Activated T-cell treated with anti-CD3 and anti-CD28 coated beads, Interleukin-2, amount 50 U/mL, for 24 hours (primary cell): Measurements from ENCODE around the gene TAF6L.
"Not testable (repeated sequence)": the region's sequence is repeated elsewhere in the genome, so short reads cannot be mapped to it uniquely, and the experiment has no call there.

ENCODE experiments used
- DNase-seq: peaks from one replicate; pipeline ENCODE4 v3.0.0-alpha.2; 2020
- H3K27ac Mint-ChIP-seq: 2 replicates; pipeline ENCODE4 v1.8.0; 2020; ENCODE audit warnings: mild to moderate bottlenecking, mixed read lengths
- H3K27me3 Mint-ChIP-seq: 2 replicates; pipeline ENCODE4 v1.8.0; 2020; ENCODE audit warnings: mixed read lengths
- H3K36me3 Mint-ChIP-seq: 2 replicates; pipeline ENCODE4 v1.8.0; 2020; ENCODE audit warnings: low read depth, mixed read lengths
- H3K4me1 Mint-ChIP-seq: 2 replicates; pipeline ENCODE4 v1.8.0; 2020; ENCODE audit warnings: low read depth, mixed read lengths
- H3K4me3 Mint-ChIP-seq: 2 replicates; pipeline ENCODE4 v1.8.0; 2020; ENCODE audit warnings: mild to moderate bottlenecking, moderate library complexity, mixed read lengths
- H3K9me3 Mint-ChIP-seq: 2 replicates; pipeline ENCODE4 v1.8.0; 2020; ENCODE audit warnings: mixed read lengths

TAF6L gene

DNA sequence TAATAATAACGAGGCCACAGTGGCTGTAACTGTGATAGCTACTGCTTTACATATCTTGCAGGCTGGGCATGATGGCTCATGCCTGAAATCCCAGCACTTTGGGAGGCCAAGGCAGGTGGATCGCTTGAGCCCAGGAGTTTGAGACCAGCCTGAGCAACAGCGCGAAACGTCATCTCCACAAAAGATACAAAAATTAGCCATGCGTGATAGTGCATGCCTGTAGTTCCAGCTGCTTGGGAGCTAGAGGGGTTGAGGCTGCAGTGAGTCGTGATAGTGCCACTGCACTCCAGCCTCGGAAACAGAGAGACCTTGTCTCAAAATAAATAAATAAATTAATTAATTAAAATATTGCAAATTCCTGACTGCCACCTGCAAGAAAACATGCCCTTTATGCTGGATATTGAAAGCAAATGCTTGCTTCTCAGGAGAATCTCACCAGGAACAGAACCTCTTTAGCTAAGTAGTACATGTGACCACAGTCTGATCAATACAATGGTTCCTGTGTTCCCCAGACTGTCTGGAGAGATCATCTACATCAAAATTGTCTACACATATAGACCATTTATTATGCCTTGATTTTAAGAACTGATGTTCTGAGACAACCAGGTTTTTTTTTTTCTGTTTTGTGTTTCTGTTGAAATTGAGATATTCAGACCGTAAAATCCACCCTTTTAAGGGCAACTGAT, 23.6 kb upstream of the TAF6L start:
- H3K36me3 Mint-ChIP-seq, result peaks cover 20% of the 10 kb centered on the region
- no peak overlapping the region for H3K4me3 Mint-ChIP-seq
- no peak overlapping the region for H3K27ac Mint-ChIP-seq
- H3K27me3 Mint-ChIP-seq, result no peaks in the 10 kb centered on the region
- H3K4me1 Mint-ChIP-seq, result peaks cover 23% of the 10 kb centered on the region
- H3K9me3 Mint-ChIP-seq, result no peaks in the 10 kb centered on the region
- DNase-seq, result no peak

DNA sequence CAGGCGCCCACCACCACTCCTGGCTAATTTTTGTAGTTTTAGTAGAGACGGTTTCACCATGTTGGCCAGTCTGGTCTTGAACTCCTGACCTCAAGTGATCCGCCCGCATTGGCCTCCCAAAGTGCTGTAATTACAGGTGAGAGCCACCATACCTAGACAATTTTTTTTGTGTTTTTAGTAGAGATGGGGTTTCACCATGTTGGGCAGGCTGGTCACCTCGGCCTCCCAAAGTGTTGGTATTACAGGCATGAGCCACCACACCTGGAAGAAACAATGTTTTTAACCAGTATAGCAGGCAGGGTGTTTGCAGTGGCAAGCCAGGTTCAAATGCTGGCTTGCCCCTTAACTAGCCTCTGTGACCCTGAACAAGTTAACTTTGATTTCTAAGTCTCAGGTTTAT, 21.3 kb upstream of the TAF6L start:
- not testable (repeated sequence) for H3K27me3 Mint-ChIP-seq
- H3K27ac Mint-ChIP-seq, result peak overlapping the region; percentile 70

DNA sequence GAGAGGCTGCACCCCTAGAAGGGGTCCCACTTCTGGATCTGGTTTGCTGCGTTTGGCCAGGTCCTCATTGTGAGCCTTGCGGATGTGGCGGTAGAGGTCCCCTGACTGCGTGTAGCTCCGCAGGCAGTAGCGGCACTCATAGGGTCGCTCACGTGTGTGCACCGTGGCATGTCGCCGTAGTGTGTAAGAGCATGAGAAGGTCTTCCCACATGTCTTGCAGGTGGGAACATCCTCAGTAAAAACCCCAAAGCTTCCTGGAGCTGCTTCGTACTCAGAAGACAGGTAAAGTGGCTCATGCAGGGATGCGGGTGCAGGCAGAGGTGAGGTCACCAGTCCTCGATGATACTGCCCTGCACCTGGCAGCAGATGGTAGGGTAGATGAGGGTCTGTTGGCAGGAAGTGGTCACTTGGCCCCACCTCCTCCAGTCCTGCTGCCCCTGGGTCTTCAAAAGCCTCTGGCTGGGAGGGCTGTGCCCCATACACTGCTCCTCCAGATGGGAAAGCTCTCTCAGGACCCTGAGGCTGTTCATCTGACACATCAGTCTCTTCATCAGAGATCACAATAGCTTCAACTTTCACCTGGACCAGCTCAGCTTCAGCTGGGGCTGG, 18.9 kb upstream of the TAF6L start:
- Mint-ChIP-seq H3K9me3 (no peaks in the 10 kb centered on the region), H3K4me3 (no peak overlapping the region), H3K27ac (peak overlapping the region; percentile 53)

More for the DNA sequence above, 21.3 kb upstream of the TAF6L start:
- H3K9me3 Mint-ChIP-seq, H3K4me3 Mint-ChIP-seq, DNase-seq: not testable (repeated sequence)
- H3K36me3 Mint-ChIP-seq, result peaks cover 30% of the 10 kb centered on the region
- H3K4me1 Mint-ChIP-seq, result peaks cover 37% of the 10 kb centered on the region

DNA sequence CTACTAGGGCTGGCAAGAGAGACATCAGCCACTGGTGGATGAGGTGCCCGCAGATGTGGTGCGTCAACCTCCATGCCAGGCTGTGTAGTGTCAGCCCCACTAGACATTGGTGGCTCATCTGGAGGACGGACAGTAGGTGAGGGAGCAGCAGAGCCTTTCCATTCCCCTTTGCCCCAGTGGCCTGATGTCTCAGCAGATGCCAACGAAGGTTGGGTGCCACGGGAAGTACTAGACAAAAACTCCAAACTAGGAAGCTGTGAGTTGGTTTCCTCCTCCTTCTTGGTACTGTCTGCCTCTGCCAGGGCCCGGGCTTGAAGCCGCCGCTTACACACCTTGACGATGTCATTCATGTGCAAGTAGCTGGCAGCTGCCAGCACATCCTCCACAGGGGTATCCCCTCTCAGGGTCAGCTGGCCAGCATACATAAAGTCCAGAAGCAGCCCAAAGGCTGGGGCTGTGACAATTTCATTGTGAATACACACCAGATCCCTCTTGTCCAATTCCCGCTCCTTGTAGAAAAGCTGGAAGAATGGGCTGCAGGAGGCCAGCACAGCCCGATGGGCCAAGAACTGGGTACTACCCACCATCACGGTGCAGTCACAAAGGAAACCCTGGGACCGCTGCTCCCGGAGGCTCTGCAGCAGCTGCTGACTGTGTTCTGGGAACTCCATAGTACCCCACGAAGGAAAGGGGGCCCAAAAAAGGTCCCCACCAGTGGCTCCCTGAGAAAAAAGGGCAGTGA, 18.0 kb upstream of the TAF6L start:
- Mint-ChIP-seq H3K4me3 (peak overlapping the region; percentile 98), H3K27me3 (no peaks in the 10 kb centered on the region), H3K36me3 (peaks cover 30% of the 10 kb centered on the region), H3K4me1 (peaks cover 36% of the 10 kb centered on the region), H3K9me3 (no peaks in the 10 kb centered on the region), H3K27ac (peak overlapping the region; percentile 100)
- DNase-seq, result no peak

More for the DNA sequence above, 18.9 kb upstream of the TAF6L start:
- Mint-ChIP-seq H3K36me3 (peaks cover 30% of the 10 kb centered on the region), H3K4me1 (peaks cover 37% of the 10 kb centered on the region), H3K27me3 (no peaks in the 10 kb centered on the region)
- DNase-seq, result no peak

DNA sequence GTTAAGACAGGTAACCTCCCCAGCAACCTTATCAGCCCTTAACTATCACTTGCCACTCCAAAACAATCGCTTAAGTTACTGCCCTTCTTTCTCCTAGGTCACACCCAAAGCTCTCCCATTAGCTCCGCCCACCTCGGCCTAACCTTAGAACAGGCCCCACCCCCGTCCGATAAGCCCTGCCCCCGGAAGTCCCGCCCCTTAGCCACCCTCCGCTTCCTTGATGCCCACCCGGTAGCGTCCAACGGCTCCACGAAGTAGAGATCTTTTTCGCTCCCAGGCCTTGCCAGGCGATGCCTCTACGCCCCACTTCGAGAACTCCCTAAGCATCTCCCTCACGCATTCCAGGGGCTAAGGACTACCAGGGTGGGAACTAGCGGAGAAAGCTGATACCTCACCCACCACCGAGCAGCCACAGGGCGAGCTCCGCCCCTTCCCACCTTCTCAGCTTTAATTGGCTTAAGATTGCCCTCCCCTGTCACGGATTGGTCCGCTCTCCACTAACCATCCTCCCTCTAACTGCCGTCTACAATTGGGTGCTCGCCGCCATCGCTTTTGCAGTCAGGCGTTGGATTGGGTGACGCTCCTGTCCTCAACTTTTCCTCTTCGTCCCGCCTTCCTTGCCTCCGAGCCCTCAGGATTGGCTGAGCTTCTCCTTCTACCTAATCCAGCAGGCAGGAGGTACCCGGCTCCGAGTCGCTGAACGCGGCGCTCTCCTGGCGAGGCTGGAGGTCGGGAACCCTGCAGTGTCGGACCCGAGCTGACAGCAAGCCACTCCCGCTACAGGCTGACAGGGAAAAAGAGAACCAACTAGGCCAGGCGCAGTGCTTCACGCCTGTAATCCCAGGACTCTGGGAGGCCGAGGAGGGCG, 17.2 kb upstream of the TAF6L start, which contains the start of gene ZBTB3:
Gene ZBTB3, minus strand, starts transcription at position 425 of the 868 bp plus-strand sequence. CDS start 496 bp downstream, outside the sequence.
- Mint-ChIP-seq H3K9me3 (no peaks in the 10 kb centered on the region), H3K4me3 (peak within 1 kb of the TSS; percentile 98), H3K4me1 (peaks cover 33% of the 10 kb centered on the region), H3K27me3 (no peaks in the 10 kb centered on the region), H3K36me3 (peaks cover 27% of the 10 kb centered on the region), H3K27ac (peak within 1 kb of the TSS; percentile 100)
- peak; percentile 96 for DNase-seq

DNA sequence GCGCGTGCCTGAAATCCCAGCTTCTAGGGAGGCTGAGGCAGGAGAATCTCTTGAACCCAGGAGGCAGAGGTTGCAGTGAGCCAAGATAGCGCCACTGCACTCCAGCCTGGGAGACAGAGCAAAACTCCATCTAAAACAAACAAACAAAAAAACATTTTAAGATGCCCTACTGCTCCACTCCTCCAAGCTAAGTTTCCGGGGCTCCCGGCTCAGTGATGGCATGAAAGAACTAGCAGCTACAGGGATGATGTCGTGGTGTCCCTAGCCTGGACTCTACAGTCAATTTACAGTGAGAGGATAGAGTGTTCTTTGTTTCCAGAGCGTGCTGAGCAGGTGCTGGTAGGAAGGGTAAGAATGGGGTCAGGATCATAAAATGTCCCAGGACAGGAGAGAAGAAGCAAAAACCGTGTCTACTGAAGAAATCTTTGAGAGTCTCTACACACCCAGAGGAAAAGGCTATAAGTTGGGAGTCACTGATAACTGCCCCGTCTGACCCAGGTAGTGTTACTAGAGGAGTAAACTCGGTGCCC, 16.0 kb upstream of the TAF6L start:
- DNase-seq, result no peak
- Mint-ChIP-seq H3K36me3 (peaks cover 19% of the 10 kb centered on the region), H3K4me3 (peak overlapping the region; percentile 98), H3K27me3 (no peaks in the 10 kb centered on the region), H3K27ac (peak overlapping the region; percentile 37), H3K4me1 (peaks cover 24% of the 10 kb centered on the region), H3K9me3 (no peaks in the 10 kb centered on the region)

DNA sequence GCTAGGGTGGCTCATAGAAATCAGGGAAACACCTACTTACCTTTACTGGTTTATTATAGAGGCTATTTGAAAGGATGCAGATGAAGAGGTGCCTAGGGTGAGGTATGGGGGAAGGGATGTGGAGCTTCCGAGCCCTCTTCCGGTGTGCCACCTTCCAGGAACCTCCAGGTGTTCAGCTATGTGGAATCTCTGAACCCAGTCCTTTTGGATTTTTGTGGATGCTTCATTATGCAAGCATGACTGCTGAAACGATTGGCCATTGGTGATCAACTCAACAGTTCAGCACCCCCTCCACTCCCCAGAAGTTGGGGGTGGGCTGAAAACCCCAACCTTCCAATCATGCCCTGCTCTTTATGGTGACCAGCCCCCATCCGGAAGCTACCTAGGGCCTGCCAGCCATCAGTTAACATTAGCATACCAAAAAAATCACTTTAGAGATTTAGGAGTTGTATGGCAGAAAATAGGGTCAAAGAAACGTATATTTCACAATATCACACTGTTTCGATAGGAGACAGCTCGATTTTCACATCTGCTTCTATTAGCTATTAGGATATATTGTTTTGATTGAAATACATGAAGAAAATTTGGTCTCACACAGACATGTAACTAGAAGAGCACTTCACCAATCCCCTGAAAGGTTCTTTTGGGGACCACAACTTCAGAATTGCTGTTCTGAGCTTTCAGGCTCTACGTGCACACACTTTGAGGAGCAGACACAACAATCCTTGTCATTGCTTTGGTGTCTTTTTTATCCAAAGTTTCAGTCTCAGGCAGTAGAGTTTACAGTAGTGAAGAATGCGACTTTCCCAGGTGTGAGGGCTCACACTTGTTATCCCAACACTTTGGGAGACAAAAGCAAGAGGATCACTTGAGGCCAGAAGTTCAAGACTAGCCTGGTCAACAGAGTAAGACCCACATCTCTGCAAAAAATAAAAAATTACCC, 13.1 kb upstream of the TAF6L start:
- Mint-ChIP-seq H3K9me3 (no peaks in the 10 kb centered on the region), H3K36me3 (peaks cover 23% of the 10 kb centered on the region), H3K4me3 (no peak overlapping the region), H3K27me3 (no peaks in the 10 kb centered on the region), H3K27ac (no peak overlapping the region), H3K4me1 (peaks cover 26% of the 10 kb centered on the region)
- DNase-seq, result no peak

DNA sequence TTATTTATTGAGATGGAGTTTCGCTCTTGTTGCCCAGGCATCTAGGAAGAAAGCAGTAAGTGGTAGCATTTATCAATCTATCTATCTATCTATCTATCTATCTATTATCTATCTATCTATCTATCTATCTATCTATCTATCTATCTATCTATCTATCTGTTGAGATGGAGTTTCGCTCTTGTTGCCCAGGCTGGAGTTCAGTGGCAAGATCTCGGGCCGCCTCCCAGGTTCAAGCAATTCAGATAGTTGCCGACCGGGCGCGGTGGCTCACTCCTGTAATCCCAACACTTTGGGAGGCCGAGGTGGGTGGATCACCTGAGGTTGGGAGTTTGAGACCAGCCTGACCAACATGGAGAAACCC, 10.3 kb upstream of the TAF6L start:
- H3K27ac Mint-ChIP-seq, result peak overlapping the region; percentile 84
- DNase-seq, H3K9me3 Mint-ChIP-seq, H3K27me3 Mint-ChIP-seq: not testable (repeated sequence)
- H3K36me3 Mint-ChIP-seq, result peaks cover 40% of the 10 kb centered on the region
- peak overlapping the region; percentile 99 for H3K4me3 Mint-ChIP-seq
- peaks cover 22% of the 10 kb centered on the region for H3K4me1 Mint-ChIP-seq

DNA sequence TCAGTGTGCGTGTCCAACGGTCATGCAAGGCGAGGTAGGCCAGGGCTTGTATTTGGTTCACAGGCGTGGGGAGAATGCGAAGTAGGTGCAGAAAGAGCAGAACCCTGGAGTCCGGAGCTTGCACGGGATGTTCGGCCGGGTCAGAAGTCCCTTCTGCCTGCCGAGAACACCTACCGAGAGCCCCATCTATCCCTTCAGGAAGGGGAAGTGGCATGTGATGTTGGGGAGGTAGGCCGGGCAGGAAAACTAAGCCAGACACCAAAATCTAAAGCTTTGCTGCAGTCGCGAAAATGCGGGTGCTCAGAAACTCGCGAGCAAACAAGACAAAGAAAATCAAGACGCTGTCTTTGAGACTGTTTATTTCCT, 435 bp upstream of the TAF6L start:
- Mint-ChIP-seq H3K9me3 (no peaks in the 10 kb centered on the region), H3K27me3 (no peaks in the 10 kb centered on the region)
- DNase-seq, result peak; percentile 63

DNA sequence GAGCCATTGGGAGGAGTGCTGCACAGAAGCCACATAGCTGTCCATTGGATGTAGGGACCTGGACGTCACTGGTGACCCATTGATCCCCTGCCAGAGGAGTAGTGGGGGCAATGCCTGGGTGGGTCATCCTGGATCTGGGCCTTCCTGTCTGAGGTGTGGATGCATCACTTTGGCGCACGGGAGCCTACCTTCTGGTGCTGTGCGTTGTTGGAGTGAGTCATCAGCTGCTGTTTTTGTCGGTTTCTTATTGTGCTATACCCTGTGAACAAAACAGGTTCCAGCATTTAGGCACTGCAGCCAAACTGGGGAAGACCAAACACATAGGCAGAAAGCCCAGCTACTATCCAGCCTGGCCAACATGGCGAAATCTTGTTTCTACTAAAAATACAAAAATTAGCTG, 3.2 kb downstream of the TAF6L start:
- Mint-ChIP-seq H3K4me1 (peaks cover 47% of the 10 kb centered on the region), H3K36me3 (peaks cover 53% of the 10 kb centered on the region), H3K27ac (no peak overlapping the region), H3K27me3 (no peaks in the 10 kb centered on the region), H3K9me3 (no peaks in the 10 kb centered on the region), H3K4me3 (no peak overlapping the region)
- no peak for DNase-seq

More for the DNA sequence above, 435 bp upstream of the TAF6L start:
- H3K4me1 Mint-ChIP-seq, result peaks cover 35% of the 10 kb centered on the region
- H3K36me3 Mint-ChIP-seq, result peaks cover 48% of the 10 kb centered on the region
- peak overlapping the region; percentile 99 for H3K27ac Mint-ChIP-seq
- H3K4me3 Mint-ChIP-seq, result peak overlapping the region; percentile 89

DNA sequence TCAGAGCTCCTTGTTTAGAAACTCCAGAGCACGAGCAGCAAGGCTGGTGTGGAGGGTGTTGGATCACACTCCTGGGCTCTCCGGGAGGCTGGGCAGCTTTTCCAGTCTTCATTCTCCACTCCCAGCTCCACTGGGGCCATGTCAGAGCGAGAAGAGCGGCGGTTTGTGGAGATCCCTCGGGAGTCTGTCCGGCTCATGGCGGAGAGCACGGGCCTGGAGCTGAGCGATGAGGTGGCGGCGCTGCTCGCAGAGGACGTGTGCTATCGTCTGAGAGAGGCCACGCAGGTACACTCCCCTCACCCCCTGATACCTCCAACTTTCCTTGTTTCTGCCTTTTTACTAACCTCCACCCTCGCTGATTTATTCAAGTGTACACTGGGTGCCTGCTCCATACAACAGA, 4.5 kb downstream of the TAF6L start:
- Mint-ChIP-seq H3K36me3 (peaks cover 58% of the 10 kb centered on the region), H3K27me3 (no peaks in the 10 kb centered on the region), H3K4me1 (peaks cover 35% of the 10 kb centered on the region), H3K27ac (peak overlapping the region; percentile 83), H3K9me3 (no peaks in the 10 kb centered on the region), H3K4me3 (no peak overlapping the region)
- no peak for DNase-seq

DNA sequence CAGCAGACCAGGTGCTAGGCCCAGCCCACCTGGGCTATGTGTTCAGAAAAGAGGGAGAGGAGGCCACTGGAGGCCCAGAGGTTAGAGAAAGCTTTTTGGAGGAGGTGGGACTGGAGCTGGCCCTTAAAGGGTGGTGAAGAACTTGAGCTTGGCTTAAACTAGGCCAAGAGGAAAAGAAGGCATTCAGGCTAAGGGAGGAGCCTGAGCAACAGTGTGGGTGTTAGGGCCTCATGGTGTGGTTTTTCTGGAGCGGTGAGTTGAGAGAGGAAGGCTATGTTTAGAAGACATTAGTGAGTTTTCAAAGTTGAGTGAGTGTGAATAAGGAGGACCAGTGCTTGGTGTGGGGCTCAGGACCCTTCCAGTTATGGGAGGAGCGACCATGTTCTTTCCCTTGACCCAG, 6.2 kb downstream of the TAF6L start:
- DNase-seq, result no peak
- Mint-ChIP-seq H3K4me3 (no peak overlapping the region), H3K36me3 (peaks cover 69% of the 10 kb centered on the region), H3K9me3 (no peaks in the 10 kb centered on the region), H3K27ac (peak overlapping the region; percentile 82), H3K4me1 (peaks cover 27% of the 10 kb centered on the region), H3K27me3 (no peaks in the 10 kb centered on the region)

DNA sequence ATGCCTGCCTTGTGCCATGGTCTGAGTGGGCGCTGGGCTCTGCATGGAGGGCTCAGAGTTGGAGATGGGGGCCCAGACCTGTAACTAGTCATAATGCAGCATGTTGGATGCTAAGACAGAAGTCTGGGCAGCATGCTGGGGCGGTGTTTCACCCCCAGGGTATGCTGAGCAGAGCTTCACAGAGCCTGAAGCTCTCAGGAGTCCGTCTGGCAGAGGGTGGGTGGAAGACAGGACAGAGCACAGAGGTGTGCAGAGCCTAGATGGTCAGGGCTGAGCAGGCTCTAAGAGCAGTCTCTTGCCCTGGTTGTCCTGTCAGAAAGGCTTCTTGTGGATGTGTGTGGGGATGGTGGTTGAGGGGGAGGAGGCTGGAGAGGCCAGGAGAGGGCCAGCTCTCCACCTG, 7.2 kb downstream of the TAF6L start:
- H3K27ac Mint-ChIP-seq, result peak overlapping the region; percentile 82
- H3K4me3 Mint-ChIP-seq, result no peak overlapping the region
- H3K4me1 Mint-ChIP-seq, result peaks cover 26% of the 10 kb centered on the region
- no peak for DNase-seq
- H3K9me3 Mint-ChIP-seq, result no peaks in the 10 kb centered on the region
- peaks cover 79% of the 10 kb centered on the region for H3K36me3 Mint-ChIP-seq
- no peaks in the 10 kb centered on the region for H3K27me3 Mint-ChIP-seq
